HG03108 (cell line): ENCODE measurements around the gene ABHD6.
A peak's percentile ranks its signal among the peaks of the same experiment; 100 is the strongest.

ENCODE experiments used
- ATAC-seq: cut with Tn5 transposase; IDR thresholded peaks from one replicate; pipeline ENCODE4 v1.9.1; 2021; ENCODE audit warnings: moderate library complexity; ENCODE audit not compliant: unreplicated experiment

The ABHD6 gene

DNA sequence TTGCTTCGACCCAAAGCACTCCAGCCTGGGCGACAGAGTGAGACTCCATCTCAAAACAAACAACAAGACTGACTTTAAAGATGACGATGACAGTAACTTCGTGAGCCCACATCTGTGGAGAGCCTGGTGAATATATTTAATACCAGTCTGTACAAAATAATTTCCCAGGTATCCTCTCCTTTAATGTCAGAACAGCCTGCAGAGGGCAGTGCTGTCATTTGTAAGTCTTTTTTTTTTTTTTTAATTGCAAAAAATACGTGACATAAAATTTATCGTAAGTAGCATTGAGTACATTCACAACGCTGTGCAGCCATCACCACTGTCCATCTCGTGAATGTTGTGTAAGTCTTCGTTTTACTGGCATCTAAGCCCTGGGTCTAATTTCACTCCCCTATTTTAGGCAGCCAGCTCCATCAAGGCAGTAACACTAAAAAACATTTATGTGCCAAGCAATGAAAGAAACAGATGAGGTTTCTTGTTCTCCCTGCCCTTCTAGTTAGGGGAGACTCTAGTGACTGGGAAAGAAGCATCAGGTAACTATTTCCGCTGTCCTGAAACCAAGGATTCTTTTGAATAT lies 70.1 kb downstream of the ABHD6 start:
- ATAC-seq: no peak

- no peak for ATAC-seq
Observed at GRCh38 chr3:58308728-58309127, 71.1 kb downstream of the ABHD6 start.

- ATAC-seq: no peak
Observed at GRCh38 chr3:58317811-58318210, 80.2 kb downstream of the ABHD6 start.

- ATAC-seq: no peak
Observed at GRCh38 chr3:58321791-58322190, 84.2 kb downstream of the ABHD6 start.

DNA sequence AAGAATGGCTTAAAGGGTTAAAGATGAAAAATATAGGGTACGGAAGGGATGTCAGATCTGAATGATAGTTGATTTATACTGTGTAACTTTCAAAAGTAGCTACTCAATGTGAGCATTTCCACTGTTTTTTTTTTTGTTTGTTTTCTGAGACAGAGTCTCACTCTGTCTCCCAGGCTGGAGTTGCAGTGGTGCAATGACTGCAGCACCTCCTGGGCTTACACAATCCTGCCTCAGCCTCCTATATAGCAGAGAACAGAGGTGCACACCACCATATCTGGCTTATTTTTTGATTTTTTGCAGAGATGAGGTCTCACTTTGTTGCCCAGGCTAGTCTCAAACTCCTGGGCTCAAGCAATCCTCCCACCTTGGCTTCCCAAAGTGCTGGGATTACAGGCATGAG lies 85.2 kb downstream of the ABHD6 start:
- no peak for ATAC-seq

- no peak for ATAC-seq
Observed at GRCh38 chr3:58323529-58324390, 86.2 kb downstream of the ABHD6 start.

DNA sequence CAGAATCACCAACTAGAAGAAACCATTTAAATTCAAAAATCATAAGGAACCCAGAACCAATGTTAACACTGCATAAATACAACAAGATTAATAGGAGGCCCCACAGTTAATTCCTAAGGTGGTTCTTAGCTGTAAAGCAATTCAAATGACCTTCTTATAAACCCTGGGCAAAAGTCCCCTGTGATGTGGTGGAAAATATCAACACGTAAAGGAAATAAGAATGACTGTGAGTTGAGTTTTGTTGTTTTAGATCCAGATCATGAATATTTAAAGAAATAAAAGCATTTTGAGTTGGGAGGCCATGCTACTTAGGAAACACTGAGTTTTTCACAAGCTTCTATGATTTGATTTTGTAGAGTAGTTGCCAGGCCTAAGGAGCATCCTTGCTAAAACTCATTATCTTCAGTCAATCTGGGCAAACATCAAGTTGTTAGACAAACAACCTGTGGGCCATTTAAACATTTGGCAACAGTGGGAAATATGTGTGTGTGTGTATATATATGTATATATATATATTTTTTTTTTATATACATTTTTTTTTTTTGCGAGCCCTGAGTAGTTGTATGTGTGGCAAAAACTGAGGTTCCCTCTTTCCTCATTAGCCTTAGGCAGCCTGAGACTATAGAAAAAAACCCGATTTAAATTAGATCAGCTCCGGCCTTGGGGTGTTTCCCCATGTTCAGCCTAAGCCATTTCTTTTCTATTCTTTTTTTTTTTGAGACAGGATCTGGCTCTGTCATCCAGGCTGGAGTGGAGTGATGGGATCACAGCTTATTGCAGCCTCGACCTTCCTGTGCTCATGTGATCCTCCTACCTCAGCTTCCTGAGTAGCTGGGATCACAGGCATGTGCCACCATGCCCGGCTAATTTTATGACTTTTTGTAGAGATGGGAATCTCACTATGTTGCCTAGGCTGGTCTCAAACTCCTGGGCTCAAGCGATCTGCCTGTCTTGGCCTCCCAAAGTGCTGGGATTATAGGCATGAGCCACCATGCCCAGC lies 87.1 kb downstream of the ABHD6 start:
- no peak for ATAC-seq

GRCh38 chr3:58325525-58325992 lies 88.0 kb downstream of the ABHD6 start:
- no peak for ATAC-seq

DNA sequence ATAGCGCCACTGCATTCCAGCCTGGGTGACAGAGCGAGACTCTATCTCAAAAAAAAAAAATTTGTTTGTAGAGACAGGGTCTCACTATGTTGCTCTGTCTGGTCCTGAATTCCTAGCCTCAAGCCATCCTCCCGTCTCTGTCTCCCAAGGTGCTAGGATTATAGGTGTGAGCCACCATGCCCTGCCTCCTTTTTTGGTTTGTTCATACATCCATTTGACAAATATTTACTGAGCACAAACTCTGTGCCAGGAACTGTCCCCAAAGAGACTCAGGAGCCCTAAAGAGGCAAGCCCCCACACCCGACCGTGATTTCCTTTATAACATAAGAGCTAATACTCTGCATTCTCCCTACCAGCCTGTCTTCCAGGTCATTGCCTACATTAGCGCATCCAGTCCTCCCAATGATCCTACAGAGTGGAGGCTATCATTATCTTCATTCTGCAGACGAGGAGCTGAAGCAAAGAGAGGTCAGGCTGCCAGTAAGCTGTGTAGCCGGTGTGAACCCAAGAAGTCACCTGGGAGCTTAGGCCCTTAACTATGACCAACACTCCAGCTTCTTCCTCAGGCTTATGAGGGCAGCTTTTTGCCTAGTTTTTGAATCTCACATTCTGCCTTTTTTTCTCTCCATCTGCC lies 88.8 kb downstream of the ABHD6 start:
- no peak for ATAC-seq

DNA sequence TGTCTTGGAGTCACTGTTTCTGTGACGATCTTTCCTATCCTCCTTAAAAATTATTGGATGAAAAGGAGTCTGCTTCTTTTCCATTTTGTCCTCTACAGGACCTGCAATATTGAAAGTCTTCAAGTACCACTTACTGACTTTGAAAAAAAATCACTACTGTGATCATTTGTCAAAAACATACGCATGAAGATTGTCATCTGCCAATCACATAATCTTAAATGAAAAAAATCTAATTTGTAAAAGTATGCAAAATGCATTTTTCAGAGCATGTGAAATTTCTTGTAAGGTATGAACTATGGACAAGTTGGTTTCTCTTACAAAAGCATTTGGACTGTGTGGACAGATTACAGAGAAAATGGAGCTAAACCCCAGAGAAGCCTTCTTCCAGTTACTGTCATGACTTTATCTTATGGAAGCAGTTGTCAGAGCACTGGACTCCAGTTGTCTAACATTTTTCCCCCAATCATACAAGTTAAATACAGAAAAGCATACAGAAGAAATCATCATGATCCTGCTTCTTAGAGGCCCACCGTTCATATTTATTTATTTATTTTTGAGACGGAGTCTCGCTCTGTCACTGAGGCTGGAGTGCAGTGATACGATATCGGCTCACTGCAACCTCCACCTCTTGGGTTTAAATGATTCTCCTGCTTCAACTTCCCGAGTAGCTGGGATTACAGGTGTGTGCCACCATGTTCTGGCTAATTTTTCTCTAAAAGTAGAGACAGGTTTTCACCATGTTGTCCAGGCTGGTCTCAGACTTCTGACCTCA lies 91.7 kb downstream of the ABHD6 start:
- no peak for ATAC-seq

- ATAC-seq: no peak
Observed at GRCh38 chr3:58329922-58330413, 92.4 kb downstream of the ABHD6 start.

- no peak for ATAC-seq
Observed at GRCh38 chr3:58331593-58332152, 94.1 kb downstream of the ABHD6 start.

GRCh38 chr3:58332575-58333188 lies 95.1 kb downstream of the ABHD6 start, which contains the start of gene PXK:
Gene PXK (plus strand): TSS chr3:58332892. CDS start chr3:58332989, 97 bp downstream.
- ATAC-seq: peak; percentile 87

- ATAC-seq: peak; percentile 47
Observed at GRCh38 chr3:58333206-58334012, 95.8 kb downstream of the ABHD6 start.

GRCh38 chr3:58334013-58334321 lies 96.4 kb downstream of the ABHD6 start:
- no peak for ATAC-seq

- no peak for ATAC-seq
Observed at GRCh38 chr3:58334506-58334884, 96.9 kb downstream of the ABHD6 start.

GRCh38 chr3:58335652-58335947 lies 98.0 kb downstream of the ABHD6 start:
- ATAC-seq: no peak

- ATAC-seq: no peak
Observed at GRCh38 chr3:58336135-58336882, 98.7 kb downstream of the ABHD6 start.
